ENCODE measurements around the gene FNBP1.

DNA sequence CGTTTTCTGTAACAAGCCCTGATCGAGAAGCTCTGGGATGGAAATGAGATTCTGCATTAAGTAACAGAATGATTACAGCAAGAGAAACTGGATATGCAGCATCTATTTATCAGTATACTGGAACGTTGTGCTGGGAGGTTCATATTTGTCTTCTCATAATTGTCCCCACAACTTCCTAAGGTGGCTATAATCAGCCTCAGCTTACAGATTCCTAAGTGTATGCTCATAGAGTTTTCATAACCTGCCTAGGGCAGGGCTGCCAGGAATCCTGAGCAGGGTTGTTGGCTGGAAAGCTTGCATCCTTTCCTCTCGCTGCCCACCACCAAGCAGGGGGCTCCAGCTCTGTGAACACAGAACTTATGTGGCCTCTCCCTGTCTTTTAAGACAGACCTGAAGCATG, 70.2 kb downstream of the FNBP1 start:
- no peak for TF ChIP-seq EZH2 (IDR thresholded peaks at IDR 0.05; ENCODE audit: insufficient read depth, low read length)
- TF ChIP-seq, protein P1, sequence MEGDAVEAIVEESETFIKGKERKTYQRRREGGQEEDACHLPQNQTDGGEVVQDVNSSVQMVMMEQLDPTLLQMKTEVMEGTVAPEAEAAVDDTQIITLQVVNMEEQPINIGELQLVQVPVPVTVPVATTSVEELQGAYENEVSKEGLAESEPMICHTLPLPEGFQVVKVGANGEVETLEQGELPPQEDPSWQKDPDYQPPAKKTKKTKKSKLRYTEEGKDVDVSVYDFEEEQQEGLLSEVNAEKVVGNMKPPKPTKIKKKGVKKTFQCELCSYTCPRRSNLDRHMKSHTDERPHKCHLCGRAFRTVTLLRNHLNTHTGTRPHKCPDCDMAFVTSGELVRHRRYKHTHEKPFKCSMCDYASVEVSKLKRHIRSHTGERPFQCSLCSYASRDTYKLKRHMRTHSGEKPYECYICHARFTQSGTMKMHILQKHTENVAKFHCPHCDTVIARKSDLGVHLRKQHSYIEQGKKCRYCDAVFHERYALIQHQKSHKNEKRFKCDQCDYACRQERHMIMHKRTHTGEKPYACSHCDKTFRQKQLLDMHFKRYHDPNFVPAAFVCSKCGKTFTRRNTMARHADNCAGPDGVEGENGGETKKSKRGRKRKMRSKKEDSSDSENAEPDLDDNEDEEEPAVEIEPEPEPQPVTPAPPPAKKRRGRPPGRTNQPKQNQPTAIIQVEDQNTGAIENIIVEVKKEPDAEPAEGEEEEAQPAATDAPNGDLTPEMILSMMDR (IDR thresholded peaks at IDR 0.05; ENCODE audit: insufficient read depth, low read depth, low read length) = no peak
